Right renal pelvis (tissue), 4 donors: ENCODE data around the gene EFNA2. TPM values are rescaled to one million over a fixed set of nuclear protein-coding genes. Genes with fewer than 3 reads are reported as not detected.

ENCODE experiments used
- DNase-seq, 4 donors: peaks; one replicate each; pipeline ENCODE4 v3.0.0-alpha.2; 2013; ENCODE audit warnings: low read depth in 4 of 4, low spot score in 3 of 4, missing footprints in 1 of 4
- polyA plus RNA-seq, 4 donors: library from polyadenylated mRNA; unstranded; fragments of 120-200 nt; gene quantifications; one replicate each; pipeline ENCODE4 v1.2.1, GENCODE V29; 2013; ENCODE audit not compliant: insufficient read length in 4 of 4

EFNA2 gene
- polyA plus RNA-seq, 4 donors, result 1.6 to 4.0 (median 2.1) TPM

GRCh38 chr19:1282588-1283206 is 3.0 kb upstream of the EFNA2 start:
- no peak for DNase-seq

- DNase-seq, result no peak
Measured at GRCh38 chr19:1283207-1283916, 2.3 kb upstream of the EFNA2 start.

GRCh38 chr19:1283917-1284292 is 1.8 kb upstream of the EFNA2 start:
- DNase-seq, result no peak

GRCh38 chr19:1284293-1284978 is 1.2 kb upstream of the EFNA2 start:
- DNase-seq, result no peak

- no peak for DNase-seq
Measured at GRCh38 chr19:1284979-1285736, 515 bp upstream of the EFNA2 start.

GRCh38 chr19:1286487-1287353 is 1.0 kb downstream of the EFNA2 start:
- DNase-seq, result no peak

- DNase-seq, result no peak
Measured at GRCh38 chr19:1287354-1288225, 1.9 kb downstream of the EFNA2 start.

- DNase-seq, result no peak
Measured at GRCh38 chr19:1288226-1288612, 2.5 kb downstream of the EFNA2 start.

- DNase-seq, result no peak
Measured at GRCh38 chr19:1288833-1289685, 3.4 kb downstream of the EFNA2 start.

GRCh38 chr19:1289686-1290025 is 4.0 kb downstream of the EFNA2 start:
- DNase-seq, result no peak

GRCh38 chr19:1290196-1290702 is 4.6 kb downstream of the EFNA2 start:
- DNase-seq, result no peak

GRCh38 chr19:1290703-1291651 is 5.3 kb downstream of the EFNA2 start:
- no peak for DNase-seq

GRCh38 chr19:1291761-1292418 is 6.2 kb downstream of the EFNA2 start:
- no peak for DNase-seq

GRCh38 chr19:1292419-1293151 is 6.9 kb downstream of the EFNA2 start:
- DNase-seq, result no peak

GRCh38 chr19:1293782-1294604 is 8.3 kb downstream of the EFNA2 start:
- DNase-seq, result no peak
